PFSK-1 (cell line): ENCODE data around the gene RAP1GAP.

Experiments
- FOXP2 ChIP-seq: optimal IDR thresholded peaks from 2 replicates; pipeline ENCODE3; 2011; ENCODE audit warnings: borderline replicate concordance, control low read depth, inconsistent platforms; ENCODE audit not compliant: insufficient read depth; ENCODE audit errors: extremely low read length, extremely low read depth
- POLR2AphosphoS5 ChIP-seq: IDR thresholded peaks from 2 replicates; pipeline ENCODE4 v1.6.1; 2012; ENCODE audit warnings: low read depth, mild to moderate bottlenecking, control low read depth, low read length, moderate library complexity
- SIN3A ChIP-seq: IDR thresholded peaks from 2 replicates; pipeline ENCODE4 v1.6.1; 2012; ENCODE audit warnings: mild to moderate bottlenecking, low read length, moderate library complexity, borderline replicate concordance; ENCODE audit not compliant: insufficient read depth
- TAF1 ChIP-seq: IDR thresholded peaks from 2 replicates; pipeline ENCODE4 v1.6.1; 2012; ENCODE audit warnings: low read length, control low read depth, borderline replicate concordance; ENCODE audit not compliant: insufficient read depth
- TF ChIP-seq, protein P1 (sequence below), 2 experiments: IDR thresholded peaks; 2 replicates each; pipeline versions ENCODE4 v1.6.1 to v1.8.0; 2011 to 2012; ENCODE audit warnings: low read depth in 2 of 2, low read length in 2 of 2, control low read depth in 1 of 2, inconsistent platforms in 1 of 2, mild to moderate bottlenecking in 1 of 2, moderate library complexity in 1 of 2; ENCODE audit not compliant: insufficient read depth in 1 of 2

RAP1GAP gene

DNA sequence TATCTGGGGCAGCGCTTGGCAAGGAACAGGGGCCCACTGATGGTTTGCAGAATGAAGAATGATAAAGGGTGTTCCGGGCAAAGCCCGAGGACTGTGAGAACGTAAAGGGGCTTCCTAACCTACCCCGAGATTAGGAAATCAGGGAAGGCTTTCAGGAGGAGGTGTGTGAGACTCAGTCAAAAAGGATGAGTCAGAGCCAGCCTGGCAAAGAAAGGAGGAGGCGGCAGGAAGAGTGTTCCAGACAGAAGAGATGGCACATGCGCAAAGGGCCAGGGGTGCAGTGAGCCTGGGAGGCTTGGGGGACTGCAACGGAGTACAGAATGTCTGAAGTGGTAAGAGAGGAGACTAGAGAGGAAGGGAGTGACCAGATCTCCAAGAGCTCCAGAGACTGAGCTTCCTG, 70.3 kb downstream of the RAP1GAP start:
- TF ChIP-seq, protein P1, sequence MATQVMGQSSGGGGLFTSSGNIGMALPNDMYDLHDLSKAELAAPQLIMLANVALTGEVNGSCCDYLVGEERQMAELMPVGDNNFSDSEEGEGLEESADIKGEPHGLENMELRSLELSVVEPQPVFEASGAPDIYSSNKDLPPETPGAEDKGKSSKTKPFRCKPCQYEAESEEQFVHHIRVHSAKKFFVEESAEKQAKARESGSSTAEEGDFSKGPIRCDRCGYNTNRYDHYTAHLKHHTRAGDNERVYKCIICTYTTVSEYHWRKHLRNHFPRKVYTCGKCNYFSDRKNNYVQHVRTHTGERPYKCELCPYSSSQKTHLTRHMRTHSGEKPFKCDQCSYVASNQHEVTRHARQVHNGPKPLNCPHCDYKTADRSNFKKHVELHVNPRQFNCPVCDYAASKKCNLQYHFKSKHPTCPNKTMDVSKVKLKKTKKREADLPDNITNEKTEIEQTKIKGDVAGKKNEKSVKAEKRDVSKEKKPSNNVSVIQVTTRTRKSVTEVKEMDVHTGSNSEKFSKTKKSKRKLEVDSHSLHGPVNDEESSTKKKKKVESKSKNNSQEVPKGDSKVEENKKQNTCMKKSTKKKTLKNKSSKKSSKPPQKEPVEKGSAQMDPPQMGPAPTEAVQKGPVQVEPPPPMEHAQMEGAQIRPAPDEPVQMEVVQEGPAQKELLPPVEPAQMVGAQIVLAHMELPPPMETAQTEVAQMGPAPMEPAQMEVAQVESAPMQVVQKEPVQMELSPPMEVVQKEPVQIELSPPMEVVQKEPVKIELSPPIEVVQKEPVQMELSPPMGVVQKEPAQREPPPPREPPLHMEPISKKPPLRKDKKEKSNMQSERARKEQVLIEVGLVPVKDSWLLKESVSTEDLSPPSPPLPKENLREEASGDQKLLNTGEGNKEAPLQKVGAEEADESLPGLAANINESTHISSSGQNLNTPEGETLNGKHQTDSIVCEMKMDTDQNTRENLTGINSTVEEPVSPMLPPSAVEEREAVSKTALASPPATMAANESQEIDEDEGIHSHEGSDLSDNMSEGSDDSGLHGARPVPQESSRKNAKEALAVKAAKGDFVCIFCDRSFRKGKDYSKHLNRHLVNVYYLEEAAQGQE (IDR thresholded peaks at IDR 0.05; ENCODE audit: insufficient read depth in 1 of 2, low read depth in 2 of 2, low read length in 2 of 2) = no peak
- TF ChIP-seq TAF1 = no peak
- TF ChIP-seq FOXP2 = no peak

DNA sequence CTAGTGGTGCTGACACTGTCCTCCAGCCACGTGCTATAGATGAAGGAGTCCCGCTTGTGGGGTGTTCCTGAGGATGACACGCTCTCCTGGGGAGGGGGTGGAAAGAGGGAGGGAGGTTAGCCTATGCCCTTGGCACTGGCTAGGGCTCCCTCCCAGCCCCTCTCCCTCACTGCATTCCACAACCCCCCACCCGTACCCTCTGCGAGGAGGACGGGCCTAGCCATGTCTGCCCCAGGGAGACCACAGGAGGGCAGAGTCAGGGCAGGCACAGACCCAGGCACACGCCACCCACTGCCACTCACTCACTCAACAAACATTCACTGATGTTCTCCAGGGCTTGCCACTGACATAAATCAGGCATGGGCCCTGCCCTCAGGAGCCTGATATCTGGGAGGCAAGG, 70.7 kb downstream of the RAP1GAP start:
- TF ChIP-seq POLR2AphosphoS5 = no peak

DNA sequence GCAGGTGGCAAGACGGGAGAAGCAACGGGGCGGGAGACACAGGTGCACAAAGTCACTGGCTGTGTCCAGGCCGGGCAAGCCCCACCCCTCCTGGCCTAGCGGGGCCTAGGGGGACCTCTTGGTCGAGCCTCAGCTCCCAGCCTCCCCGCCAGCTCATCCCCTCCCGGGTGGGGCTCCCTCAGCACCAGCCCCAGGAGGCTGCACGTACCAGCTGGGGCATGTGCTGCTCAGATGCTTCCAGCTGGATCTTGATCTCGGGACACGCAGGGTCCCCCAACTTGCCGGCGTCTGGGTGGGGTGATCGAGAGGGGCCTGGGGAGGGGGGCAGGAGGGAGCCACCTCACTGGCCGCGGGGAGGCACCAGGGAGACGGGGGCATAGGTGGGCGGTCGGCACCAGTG, 71.4 kb downstream of the RAP1GAP start:
- TF ChIP-seq, protein P1 (IDR thresholded peaks at IDR 0.05; ENCODE audit: insufficient read depth in 1 of 2, low read depth in 2 of 2, low read length in 2 of 2) = no peak
- no peak for TF ChIP-seq POLR2AphosphoS5
- no peak for TF ChIP-seq FOXP2
- no peak for TF ChIP-seq SIN3A
- no peak for TF ChIP-seq TAF1

DNA sequence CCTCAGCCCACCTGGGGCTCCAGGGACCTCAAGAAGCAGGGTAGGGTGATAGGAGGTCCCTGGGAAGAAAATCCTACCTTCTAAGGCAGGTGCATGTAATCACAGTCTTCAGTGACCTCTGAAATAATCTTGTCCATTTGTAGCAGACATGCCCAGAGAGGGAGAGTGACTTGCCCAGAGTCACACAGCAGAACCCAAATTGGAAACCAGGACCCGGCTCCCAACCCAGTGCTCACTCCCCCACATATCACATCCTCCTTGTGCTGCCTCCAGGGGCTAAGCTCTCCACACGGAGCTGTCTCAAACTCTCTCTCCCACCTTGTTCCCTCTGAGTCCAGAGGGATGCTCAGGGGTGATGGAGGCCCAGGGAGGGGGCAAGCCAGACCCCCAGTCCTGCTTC, 72.5 kb downstream of the RAP1GAP start:
- no peak for TF ChIP-seq SIN3A
- no peak for TF ChIP-seq FOXP2
- TF ChIP-seq, protein P1 (IDR thresholded peaks at IDR 0.05; ENCODE audit: insufficient read depth in 1 of 2, low read depth in 2 of 2, low read length in 2 of 2) = no peak
- TF ChIP-seq POLR2AphosphoS5 = no peak
- TF ChIP-seq TAF1 = no peak

DNA sequence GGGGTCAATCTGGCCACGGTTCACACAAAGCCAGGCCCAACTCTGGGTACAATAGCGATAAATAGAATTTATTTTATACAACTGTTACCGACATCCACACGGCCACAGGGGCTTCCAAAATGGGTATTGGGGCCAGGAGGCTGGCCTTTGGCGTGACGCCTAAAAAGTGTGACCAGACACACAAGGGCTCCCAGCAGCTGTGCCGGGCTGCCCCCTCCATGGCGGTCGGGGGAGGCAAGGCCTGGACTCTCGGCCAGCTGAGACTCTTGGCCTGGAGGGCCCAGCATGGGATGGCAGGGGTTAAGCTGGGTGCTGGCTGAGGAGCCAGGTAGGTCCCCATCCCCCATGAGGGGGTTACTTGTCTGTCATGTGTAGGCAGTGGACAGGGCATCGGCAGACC, 73.0 kb downstream of the RAP1GAP start:
- TF ChIP-seq, protein P1 (IDR thresholded peaks at IDR 0.05; ENCODE audit: insufficient read depth in 1 of 2, low read depth in 2 of 2, low read length in 2 of 2) = no peak
- TF ChIP-seq TAF1 = no peak
- no peak for TF ChIP-seq POLR2AphosphoS5
- no peak for TF ChIP-seq SIN3A
